HG03469 (cell line): ENCODE measurements around the gene TMEM121B.

ENCODE experiments used
- ATAC-seq: cut with Tn5 transposase; IDR thresholded peaks from one replicate; pipeline ENCODE4 v1.9.1; 2021; ENCODE audit warnings: mild to moderate bottlenecking, moderate library complexity, moderate number of reproducible peaks; ENCODE audit not compliant: unreplicated experiment

The TMEM121B gene

DNA sequence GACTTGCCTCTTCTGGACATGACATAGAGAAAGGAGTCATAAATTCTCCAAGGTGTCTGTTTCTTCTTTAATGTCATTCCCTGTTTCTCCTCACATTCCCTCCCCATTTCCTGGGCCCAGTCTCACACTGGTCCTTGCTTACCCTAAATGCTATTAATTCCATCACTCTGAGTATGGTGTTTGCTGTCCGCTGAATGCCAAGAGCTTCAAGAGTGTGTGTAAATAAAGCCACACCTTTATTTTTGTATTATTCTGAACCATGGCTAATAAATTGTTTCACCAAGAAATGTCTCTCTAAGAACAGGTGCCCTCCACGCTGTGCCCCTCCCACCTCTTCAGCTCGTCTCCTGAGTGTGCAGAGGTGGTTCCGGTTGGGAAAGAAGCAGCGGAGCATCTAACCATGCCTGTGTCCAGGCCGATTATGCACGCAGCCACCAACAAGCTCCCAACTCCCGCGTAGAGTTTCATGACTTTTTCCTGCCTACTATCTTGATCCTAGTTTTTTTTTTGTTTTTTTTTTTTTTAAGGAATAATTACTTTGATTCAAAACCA lies 8.6 kb downstream of the TMEM121B start:
- ATAC-seq = no peak

DNA sequence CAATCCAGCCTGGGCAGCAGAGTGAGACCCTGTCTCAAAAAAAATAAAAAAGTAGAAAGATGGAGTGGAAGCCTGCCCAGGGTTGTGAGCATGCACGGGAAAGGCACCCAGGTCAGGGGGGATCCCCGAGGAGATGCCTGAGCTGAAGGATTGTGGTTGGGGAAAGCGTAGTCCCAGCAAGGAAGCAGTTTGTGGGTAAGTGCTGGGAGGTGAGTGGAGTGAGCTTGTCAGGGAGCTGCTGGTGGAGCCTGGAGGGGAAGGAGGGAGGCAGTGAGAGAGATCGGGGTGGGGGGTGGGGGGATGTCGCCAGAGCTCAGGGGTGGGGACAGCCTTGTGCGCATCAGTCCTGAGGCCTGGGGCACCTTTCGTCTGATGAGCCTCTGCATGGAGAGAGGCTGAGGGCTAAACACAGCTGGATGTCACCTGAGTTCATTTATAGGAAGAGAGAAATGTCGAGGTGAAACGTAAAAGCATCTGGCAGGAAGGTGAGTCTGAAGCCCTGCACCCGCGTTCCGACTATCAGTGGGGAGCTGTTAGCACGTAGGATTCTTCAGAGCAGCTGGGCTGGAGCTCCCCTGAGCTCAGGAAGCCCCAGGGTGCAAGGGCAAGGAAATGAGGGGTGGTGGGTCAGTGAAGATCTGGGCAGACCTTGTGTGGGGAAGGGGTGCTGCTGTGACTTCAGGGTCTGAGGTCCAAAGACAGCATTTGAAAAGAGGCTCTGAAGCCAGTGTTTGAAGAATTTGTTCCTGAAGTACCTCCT lies 10.2 kb downstream of the TMEM121B start:
- ATAC-seq = no peak

DNA sequence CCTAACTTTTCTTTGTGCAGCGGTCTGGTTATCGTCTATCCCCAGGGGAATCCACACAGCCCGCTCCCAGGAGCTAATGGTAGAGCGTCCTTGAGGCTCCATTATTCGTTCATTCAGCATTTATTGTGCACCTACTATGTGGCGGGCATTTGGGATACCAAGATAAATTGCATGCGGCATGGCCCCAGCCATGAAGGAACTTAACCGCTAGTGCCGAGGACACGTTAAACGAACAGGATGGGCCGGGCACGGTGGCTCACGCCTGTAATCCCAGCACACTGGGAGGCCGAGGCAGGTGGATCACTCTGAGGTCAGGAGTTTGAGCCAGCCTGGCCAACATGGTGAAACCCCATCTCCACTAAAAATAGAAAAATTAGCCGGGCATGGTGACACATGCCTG lies 11.2 kb downstream of the TMEM121B start:
- ATAC-seq = no peak

DNA sequence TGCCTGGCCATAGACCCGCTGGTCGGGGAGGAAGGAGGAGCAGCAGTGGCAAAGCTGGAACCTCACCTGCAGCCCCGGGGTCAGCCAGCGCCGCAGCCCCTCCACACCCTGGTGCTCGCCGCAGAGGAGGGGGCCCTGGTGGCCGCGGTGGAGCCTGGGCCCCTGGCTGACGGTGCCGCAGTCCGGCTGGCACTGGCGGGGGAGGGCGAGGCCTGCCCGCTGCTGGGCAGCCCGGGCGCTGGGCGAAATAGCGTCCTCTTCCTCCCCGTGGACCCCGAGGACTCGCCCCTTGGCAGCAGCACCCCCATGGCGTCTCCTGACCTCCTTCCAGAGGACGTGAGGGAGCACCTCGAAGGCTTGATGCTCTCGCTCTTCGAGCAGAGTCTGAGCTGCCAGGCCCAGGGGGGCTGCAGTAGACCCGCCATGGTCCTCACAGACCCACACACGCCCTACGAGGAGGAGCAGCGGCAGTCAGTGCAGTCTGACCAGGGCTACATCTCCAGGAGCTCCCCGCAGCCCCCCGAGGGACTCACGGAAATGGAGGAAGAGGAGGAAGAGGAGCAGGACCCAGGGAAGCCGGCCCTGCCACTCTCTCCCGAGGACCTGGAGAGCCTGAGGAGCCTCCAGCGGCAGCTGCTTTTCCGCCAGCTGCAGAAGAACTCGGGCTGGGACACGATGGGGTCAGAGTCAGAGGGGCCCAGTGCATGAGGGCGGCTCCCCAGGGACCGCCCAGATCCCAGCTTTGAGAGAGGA lies 11.9 kb downstream of the TMEM121B start:
- ATAC-seq = no peak

DNA sequence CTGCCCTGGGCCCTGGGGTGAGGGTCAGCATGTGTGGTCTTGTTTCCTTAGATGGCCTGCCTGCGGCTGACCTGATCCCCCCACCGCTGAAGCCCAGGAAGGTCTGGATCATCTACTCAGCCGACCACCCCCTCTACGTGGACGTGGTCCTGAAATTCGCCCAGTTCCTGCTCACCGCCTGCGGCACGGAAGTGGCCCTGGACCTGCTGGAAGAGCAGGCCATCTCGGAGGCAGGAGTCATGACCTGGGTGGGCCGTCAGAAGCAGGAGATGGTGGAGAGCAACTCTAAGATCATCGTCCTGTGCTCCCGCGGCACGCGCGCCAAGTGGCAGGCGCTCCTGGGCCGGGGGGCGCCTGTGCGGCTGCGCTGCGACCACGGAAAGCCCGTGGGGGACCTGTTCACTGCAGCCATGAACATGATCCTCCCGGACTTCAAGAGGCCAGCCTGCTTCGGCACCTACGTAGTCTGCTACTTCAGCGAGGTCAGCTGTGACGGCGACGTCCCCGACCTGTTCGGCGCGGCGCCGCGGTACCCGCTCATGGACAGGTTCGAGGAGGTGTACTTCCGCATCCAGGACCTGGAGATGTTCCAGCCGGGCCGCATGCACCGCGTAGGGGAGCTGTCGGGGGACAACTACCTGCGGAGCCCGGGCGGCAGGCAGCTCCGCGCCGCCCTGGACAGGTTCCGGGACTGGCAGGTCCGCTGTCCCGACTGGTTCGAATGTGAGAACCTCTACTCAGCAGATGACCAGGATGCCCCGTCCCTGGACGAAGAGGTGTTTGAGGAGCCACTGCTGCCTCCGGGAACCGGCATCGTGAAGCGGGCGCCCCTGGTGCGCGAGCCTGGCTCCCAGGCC lies 12.7 kb downstream of the TMEM121B start:
- ATAC-seq = no peak

DNA sequence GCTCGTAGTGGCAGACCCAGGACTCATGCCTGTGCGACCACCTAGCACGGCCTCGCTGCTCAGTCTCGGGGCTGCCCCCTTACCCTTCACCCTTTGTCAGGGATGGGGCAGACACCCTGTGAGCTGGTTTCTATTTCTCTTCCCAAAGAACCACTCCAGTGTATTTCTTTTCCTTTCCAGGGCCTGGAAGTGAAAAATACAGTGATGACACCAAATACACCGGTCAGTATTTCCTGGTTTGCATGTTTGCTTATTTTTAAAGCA lies 13.7 kb downstream of the TMEM121B start:
- no peak for ATAC-seq

DNA sequence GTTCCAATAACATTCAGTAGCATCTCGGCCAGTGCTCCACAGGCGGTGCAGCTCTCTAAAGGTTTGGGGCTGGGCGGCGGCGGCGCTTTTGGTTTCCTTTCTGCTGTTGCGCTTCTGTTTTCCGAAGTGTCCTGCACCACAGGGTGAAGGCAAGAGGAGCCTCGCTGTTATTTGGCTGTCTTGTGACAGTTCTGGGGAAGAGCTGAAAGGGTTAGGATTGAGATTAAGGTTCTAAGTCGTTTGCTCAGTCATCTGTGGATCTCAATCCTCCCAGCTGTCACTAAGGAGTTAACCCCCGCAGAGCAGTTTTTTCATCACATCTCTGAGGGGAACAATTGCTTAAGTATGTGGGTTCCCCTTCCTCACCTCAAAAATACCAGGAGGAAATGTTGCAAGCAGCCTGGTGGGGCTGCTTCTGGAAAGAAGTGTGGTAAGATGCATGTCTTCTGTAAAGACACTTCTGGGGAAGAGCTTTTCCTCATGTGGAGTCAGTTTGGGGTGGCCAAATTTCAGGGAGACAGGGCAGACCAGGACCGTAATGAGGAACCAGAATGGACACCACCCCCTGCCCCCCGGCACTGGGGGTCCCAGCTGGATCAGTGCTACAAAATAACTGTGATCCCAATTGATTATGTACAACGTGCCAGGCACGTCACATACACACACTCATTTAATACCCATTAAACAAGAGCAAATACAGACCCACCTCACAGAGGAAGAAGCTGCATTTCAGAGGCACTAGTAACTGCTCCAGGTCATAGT lies 14.2 kb downstream of the TMEM121B start:
- no peak for ATAC-seq

DNA sequence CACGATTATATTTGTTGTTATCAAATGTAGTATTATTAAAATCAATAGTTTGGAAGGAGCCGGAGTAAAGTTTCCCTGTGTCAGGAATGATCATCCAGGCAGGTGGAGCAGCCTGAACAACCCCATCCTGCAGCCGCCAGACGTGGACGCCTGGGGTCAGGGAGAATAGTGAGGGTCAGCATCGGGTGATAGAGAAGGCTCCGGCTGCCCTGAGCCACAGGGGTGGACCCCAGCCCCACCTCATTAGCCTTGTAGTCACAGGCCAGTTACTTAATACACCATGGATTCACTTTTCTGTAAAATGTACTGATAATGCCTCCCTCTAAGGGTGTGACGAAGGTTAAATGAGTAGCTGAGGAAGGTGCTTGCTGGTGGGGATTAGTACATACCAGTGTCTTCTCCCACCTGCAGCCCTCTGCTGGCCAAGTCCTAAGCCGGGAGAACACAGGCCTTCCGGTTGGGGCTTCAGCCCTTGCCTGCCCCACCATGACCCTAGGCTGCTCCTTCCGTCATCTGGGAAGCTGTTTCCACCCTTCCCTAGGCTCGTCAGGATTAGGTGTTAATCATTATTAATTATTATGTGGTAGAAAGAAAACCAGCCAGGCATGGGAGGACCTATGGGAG lies 14.9 kb downstream of the TMEM121B start:
- no peak for ATAC-seq

DNA sequence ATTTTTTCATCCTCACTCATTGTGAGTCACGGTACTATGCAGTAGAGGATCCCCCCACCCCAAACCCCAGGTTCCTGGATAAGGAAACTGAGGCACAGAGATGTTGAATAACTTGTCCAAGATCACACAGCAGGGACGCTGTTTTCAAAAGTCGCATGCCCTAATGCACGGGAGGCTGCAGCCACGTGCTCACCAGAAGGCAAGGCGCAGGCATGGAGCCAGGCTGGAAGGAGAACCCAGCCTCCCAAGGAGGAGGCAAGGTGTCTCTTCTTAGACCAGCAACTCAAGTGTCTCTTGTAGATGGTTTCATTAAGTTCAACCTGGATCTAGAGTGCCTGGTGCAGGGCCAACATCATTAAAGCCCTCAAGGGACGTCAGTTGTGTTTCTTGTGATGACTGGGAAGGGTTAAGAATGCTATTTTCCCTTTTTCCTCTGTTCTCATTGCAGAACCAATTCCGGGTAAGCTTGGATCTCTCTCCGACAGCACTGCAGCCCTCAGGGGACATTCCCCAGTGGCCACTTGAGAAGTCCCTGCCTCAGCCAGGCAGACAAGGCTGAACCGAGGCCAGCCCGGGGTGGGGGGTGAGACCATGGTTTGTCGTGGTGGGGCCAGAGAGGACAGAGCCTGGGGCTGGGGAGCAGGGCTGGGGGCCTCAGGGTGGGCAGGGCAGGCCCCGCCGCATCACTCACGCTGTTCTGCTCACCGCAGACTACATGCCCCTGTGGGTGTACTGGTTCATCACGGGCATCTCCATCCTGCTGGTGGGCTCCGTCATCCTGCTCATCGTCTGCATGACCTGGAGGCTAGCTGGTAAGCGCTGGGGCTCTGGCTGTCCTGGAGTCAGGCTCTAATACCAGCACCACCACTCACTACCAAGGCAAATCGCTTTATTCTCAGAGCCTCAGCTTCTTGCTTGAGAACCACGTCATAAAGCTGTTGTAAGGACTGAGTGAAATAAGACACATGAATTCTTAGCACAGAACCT lies 15.7 kb downstream of the TMEM121B start:
- no peak for ATAC-seq

DNA sequence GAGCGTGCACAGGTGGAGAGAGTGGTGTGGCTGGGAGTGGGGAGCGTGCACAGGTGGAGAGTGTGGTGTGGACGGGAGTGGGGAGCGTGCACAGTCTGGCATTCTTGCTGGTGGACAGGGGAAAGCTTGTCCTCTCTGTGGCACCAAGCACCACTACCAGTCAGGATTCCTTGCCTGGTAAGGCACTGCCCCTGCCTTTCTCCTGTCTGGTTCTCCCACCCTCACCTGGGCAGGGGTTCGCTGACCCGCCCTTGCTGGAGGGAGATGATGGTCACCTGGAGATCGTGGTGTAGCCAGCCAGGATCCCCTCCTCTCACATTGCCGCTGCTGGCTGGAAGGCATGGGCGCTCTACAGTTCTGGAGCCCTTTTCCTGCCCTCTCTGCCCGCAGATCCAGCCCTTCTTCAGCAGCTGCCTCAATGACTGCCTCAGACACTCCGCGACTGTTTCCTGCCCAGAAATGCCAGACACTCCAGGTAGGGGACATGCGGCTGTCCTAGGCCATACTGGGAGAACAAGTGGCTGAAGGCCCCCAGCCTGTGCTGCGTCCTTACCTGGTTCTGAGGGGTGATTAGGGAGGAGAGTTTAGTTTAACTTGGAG lies 16.7 kb downstream of the TMEM121B start:
- ATAC-seq = no peak

DNA sequence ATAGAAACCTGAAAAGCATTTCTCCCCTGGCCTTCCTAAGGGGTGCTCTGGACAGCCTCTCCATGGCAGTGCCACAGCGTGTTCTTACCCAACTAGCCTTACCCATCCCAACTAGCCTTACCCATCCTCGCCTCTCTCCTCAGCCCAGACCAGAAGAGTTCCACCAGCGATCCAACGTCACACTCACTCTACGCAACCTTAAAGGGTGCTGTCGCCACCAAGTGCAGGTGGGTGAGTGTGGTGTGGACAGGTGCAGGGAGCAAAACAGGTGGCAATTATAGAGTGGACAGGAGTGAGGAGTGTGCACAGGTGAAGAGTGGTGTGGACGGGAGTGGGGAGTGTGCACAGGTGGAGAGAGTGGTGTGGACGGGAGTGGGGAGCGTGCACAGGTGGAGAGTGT lies 17.8 kb downstream of the TMEM121B start:
- no peak for ATAC-seq

DNA sequence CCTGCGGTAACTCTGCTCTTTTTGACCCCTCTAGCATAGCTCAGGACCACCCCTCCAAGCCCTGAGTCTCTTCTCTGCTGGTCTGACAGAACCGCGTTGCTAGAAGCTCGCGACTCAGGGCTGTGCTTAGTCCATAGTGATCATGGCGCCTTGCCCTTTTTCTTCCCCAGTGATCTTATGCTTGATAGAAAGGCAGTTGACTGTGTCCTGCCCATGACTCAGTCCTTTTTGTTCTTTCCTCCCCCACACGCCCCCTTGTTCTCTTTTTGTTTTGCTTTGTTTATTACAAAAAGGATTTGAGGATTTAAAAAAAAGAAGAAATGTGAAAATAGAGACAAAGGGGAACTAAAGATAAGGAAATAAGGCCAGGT lies 18.9 kb downstream of the TMEM121B start:
- no peak for ATAC-seq

DNA sequence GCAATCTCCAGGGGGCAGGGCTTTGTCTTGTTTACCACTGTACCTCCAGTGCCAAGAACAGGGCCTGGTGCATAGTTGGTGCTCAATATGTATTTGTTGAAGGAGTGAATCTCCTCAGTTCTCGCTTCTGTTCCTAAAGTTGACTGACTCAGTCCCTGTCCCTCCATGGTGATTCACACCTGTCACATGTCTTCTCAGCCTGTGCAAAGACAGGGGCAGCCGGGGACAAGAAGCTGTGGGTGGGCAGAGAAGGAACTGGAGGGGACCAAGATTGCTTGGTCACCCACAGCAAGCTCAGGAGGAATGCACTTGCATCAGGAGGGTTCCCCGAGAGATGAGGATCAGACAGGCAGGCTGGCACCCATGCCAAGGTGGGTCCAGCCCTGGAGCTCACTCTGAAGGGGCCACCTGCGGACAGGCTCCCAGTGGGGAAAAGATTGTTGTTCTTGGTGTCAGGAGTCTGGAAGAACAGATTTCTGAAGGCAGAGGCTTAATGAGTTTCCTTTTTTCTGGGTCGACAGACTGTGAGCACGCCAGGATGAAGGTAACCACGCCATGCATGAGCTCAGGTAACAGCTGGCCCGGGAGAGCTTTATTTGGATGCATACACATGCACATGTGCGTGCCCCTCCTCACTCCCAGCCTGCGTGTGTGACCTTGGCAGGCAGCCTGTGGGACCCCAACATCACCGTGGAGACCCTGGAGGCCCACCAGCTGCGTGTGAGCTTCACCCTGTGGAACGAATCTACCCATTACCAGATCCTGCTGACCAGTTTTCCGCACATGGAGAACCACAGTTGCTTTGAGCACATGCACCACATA lies 19.5 kb downstream of the TMEM121B start:
- ATAC-seq = no peak

DNA sequence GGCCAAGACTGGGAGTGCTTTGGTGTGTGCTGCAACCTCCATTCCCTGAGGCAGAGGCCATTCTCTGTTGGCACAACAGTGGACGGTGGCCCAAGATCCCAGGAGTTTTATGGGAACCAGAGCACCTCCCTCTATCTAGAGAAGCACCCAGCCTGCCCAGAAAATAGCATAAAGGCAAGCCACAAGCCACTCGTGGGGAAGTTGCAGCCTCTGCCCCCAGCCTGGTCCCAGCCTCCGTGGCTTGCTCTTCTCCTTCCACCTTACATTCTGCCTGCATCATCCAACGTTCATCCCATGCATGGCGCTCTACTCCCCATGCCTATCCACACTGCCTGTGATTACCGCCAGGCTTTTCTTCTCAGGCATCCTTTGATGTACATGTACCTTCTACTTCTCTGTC lies 20.5 kb downstream of the TMEM121B start:
- ATAC-seq = no peak

DNA sequence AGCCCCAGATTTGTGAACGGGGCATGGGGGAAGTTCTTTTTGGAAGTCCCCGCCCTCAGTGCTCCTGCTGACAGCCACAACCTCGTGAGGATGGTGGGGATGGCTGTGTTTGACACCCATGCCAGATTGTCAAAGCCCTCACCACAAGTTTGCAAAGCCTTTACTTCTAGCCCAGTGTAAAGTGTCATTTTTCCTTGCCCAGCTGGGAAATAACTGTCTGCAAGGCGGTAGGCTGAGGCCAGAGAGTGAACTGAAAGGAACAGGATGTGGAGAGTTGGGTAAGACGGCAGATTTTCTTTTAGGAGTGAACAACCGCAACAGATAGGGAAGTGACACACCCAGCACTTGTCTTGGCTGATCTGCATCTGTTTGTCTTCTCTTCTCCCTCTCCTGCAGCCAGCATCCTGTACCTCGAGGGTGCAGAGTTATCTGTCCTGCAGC lies 22.8 kb downstream of the TMEM121B start:
- no peak for ATAC-seq

DNA sequence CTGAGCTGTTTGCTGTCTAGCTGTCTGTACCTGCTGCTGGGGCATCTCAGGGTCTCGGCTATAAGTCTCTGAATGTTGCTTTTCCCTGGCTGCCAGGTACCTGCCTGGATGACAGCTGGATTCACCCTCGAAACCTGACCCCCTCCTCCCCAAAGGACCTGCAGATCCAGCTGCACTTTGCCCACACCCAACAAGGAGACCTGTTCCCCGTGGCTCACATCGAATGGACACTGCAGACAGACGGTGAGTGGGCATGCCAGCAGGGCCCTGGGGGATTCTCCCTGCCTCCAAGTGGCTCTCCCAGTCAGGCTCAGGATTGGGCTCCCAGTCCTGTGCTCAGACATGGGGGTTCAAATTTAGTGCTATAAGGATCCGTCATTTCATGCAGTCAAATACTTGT lies 23.5 kb downstream of the TMEM121B start:
- ATAC-seq = no peak

DNA sequence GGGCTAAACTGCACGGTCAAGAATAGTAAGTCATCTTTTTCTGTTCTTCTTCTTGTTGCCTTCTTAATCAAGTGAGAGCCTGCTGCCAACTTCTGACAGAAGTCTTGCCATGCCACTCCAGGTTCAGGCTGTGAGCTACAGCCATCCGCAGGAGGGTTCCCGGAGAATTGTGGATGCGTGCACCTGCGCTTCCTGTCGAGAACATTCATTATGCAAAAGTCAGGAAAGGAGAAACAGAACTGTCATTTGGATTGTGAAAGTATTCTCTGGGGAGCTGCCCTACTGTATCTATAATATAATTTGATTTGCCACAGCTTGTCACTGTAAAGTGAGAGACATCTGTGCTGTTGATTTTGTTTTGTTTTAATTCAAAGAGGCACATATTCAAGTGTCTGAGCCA lies 24.1 kb downstream of the TMEM121B start:
- ATAC-seq = no peak

DNA sequence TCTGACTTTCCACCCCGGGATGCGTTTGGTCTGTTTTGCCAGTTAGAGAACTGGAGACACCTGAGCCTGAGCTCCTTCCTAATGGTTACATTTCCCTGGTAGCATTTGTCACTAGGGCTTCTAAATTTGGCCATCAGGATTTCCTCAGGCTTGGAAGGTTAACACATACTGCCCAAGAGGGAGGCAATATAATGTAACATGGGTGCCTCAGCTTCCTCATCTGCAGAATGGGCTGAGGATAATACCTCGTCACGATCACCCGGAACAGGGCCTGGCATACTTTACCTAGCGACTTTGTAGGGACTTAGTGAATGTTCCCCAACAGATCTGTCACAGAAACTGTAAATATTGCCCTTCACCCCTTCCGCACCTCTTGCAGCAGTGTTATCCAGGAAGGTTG lies 25.1 kb downstream of the TMEM121B start:
- ATAC-seq = no peak
